Parathyroid adenoma (tissue), 2 donors: ENCODE results near the gene BSDC1.
A peak's percentile ranks its signal among the peaks of the same experiment; 100 is the strongest.

Source experiments
- H2AFZ ChIP-seq: fragments of 300-600 bp; sonication (generic); one replicate; pipeline ENCODE4 v1.7.0; 2017; ENCODE audit warnings: antibody characterized with exemption, mild to moderate bottlenecking
- H3K27ac ChIP-seq: fragments of 300-600 bp; sonication (generic); one replicate; pipeline ENCODE4 v1.7.0; 2017
- H3K27me3 ChIP-seq: fragments of 300-600 bp; sonication (generic); one replicate; pipeline ENCODE4 v1.7.0; 2017; ENCODE audit warnings: low read length; ENCODE audit not compliant: control insufficient read depth, insufficient read depth
- H3K36me3 ChIP-seq: fragments of 300-600 bp; sonication (generic); one replicate; pipeline ENCODE4 v1.7.0; 2017; ENCODE audit warnings: low read length; ENCODE audit not compliant: control insufficient read depth, insufficient read depth
- H3K4me1 ChIP-seq: fragments of 300-600 bp; sonication (generic); one replicate; pipeline ENCODE4 v1.7.0; 2017; ENCODE audit warnings: control low read depth
- H3K4me2 ChIP-seq: fragments of 300-600 bp; sonication (generic); one replicate; pipeline ENCODE4 v1.7.0; 2017; ENCODE audit warnings: low read length
- H3K4me3 ChIP-seq: fragments of 300-600 bp; sonication (generic); one replicate; pipeline ENCODE4 v1.7.0; 2017; ENCODE audit warnings: low read depth, low read length
- H3K79me2 ChIP-seq: fragments of 300-600 bp; sonication (generic); one replicate; pipeline ENCODE4 v1.7.0; 2017; ENCODE audit warnings: control low read depth
- H3K9ac ChIP-seq: fragments of 300-600 bp; sonication (generic); one replicate; pipeline ENCODE4 v1.7.0; 2017; ENCODE audit warnings: mild to moderate bottlenecking
- H3K9me3 ChIP-seq: fragments of 300-600 bp; sonication (generic); one replicate; pipeline ENCODE4 v1.7.0; 2017; ENCODE audit warnings: low read length; ENCODE audit not compliant: control insufficient read depth
- CTCF ChIP-seq: fragments of 300-600 bp; sonication (generic); IDR thresholded peaks from one replicate; pipeline ENCODE4 v1.7.0; 2017; ENCODE audit warnings: antibody characterized with exemption, mild to moderate bottlenecking
- donor health status: primary hyperparathyroidism.

BSDC1 gene

DNA sequence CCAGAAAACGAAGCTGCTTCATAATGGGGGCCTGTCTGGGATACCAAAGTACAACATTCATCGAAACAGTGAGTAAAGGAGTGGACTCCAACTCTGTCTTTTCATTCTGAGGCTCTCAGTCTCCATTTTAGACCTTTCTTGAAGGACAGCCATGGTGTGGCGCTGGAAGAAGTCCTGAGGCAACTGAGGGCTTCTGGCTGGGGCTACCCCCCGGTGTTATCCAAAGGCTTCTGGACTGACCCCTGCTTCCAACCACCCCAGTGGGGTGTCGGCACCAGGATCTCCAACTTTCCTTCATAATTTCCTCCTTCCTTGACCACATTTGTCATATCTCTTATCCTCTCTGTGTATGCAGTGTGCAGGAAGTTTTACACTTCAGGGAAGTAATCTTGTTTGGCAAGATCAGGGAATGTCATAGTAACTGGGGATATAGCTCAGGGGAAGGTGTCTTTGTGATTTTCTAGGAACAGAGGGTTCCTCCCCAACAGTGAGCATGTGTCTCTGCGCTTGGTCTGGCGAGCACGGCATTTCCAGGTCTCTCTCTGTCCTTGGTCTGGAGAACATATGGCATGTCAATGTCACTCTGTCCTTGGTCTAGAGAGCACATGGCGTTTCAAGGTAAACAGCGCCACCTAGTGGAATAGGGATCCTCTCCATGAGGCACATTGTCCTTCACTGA is 19.4 kb upstream of the BSDC1 start:
- Histone ChIP-seq H3K4me2 (no peak overlapping the region), H3K4me3 (no peak overlapping the region), H3K4me1 (peaks cover 5% of the 10 kb centered on the region), H3K79me2 (no peaks in the 10 kb centered on the region), H3K27me3 (no peaks in the 10 kb centered on the region), H3K9ac (no peak overlapping the region), H3K27ac (no peak overlapping the region), H3K36me3 (no peaks in the 10 kb centered on the region), H3K9me3 (no peaks in the 10 kb centered on the region), H2AFZ (peak overlapping the region; percentile 60)
- peak; percentile 61 for TF ChIP-seq CTCF

GRCh38 chr1:32411261-32411660 is 17.0 kb upstream of the BSDC1 start:
- no peaks in the 10 kb centered on the region for H3K9me3 ChIP-seq
- H3K27me3 ChIP-seq = no peaks in the 10 kb centered on the region
- no peak overlapping the region for H3K9ac ChIP-seq
- no peak overlapping the region for H2AFZ ChIP-seq
- H3K4me1 ChIP-seq = peaks cover 5% of the 10 kb centered on the region
- no peaks in the 10 kb centered on the region for H3K36me3 ChIP-seq
- H3K27ac ChIP-seq = no peak overlapping the region
- no peak overlapping the region for H3K4me2 ChIP-seq
- H3K4me3 ChIP-seq = no peak overlapping the region
- no peaks in the 10 kb centered on the region for H3K79me2 ChIP-seq
- no peak for TF ChIP-seq CTCF

DNA sequence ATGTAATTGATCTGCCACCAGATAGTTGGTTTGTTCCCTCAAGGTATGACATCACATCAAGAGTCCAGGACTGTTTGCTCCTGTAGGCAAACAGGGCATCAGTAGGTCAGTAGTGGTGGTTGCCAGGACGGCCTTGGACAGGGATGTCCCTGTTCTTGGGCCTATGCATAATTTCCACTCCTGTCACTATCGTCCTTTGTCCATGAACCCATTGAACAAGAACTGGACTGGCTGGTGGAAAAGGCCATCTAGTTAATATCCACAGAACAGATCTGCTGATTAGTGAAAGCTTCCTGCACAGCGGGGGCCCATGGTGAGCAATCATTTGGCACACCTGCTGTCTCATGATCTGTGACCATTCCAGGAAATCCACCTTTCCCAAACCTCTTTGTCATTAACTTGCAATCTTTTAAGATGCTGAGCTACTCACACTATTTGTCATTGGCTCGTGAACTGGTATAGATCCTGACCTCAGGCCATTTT is 12.4 kb upstream of the BSDC1 start:
- H3K4me3 ChIP-seq = no peak overlapping the region
- H2AFZ ChIP-seq = no peak overlapping the region
- no peak overlapping the region for H3K4me2 ChIP-seq
- H3K27me3 ChIP-seq = no peaks in the 10 kb centered on the region
- no peak overlapping the region for H3K27ac ChIP-seq
- H3K79me2 ChIP-seq = no peaks in the 10 kb centered on the region
- H3K4me1 ChIP-seq = no peaks in the 10 kb centered on the region
- no peaks in the 10 kb centered on the region for H3K9me3 ChIP-seq
- H3K36me3 ChIP-seq = no peaks in the 10 kb centered on the region
- TF ChIP-seq CTCF = no peak
- no peak overlapping the region for H3K9ac ChIP-seq

DNA sequence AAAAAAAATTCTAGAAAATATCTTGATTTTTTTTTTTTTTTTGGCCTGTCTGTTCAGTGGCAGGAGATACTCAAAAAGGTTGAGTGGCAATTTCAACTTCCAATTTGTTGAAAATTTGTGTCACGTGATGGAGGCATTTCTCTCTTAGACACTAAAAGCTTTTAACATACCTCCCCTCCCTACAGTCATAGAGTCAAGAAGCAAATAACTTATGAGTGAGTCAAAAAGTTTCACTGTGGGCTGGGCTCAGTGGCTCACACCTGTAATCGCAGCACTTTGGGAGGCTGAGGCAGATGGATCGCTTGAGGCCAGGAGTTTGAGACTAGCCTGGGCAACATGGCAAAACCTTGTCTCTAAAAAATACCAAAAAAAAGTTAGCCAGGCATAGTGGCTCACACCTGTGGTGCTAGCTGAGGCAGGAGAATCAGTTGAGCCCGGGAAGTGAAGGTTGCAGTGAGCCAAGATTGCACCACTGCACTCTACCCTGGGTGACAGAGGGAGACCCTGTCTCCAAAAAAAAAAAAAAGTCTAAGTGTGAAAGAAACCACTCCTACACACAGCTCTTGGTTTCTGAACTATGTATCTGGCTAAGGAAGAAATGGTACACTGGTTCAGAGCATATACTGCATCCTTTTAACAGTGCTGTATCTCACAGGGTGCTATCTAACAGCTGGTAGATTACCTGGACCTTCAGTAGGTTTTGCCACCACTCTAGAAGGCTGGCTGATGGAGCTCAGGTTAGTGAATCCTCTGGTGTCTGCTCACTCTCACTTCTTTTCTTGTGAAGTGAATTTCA is 11.6 kb upstream of the BSDC1 start:
- Histone ChIP-seq H3K36me3 (no peaks in the 10 kb centered on the region), H3K9me3 (no peaks in the 10 kb centered on the region), H3K27me3 (no peaks in the 10 kb centered on the region), H3K27ac (no peak overlapping the region), H3K4me1 (no peaks in the 10 kb centered on the region), H2AFZ (no peak overlapping the region), H3K4me2 (no peak overlapping the region), H3K79me2 (no peaks in the 10 kb centered on the region), H3K9ac (no peak overlapping the region), H3K4me3 (no peak overlapping the region)
- TF ChIP-seq CTCF = no peak
